ENCODE results near the gene EPYC.

GRCh38 chr12:91023326-91024004 is 18.7 kb upstream of the EPYC start:
- TF ChIP-seq CTCF (IDR thresholded peaks at IDR 0.05) (no peak), EZH2 (IDR thresholded peaks at IDR 0.05; ENCODE audit: borderline replicate concordance, insufficient read depth, low read depth, low read length, poor library complexity, severe bottlenecking) (no peak)
